Inferior parietal cortex (tissue), 1 donor: ENCODE measurements around the gene TREML1.
"Not testable (repeated sequence)": the region's sequence is repeated elsewhere in the genome, so short reads cannot be mapped to it uniquely, and the experiment has no call there.

Experiments used
- DNase-seq: peaks from one replicate; pipeline ENCODE4 v3.0.0-alpha.2; 2016; ENCODE audit errors: extremely low spot score

TREML1 gene

GRCh38 chr6:41147917-41148316 lies 6.2 kb downstream of the TREML1 start:
- no peak for DNase-seq

GRCh38 chr6:41136911-41137310 lies 17.2 kb downstream of the TREML1 start:
- no peak for DNase-seq

- no peak for DNase-seq
These were observed 18.9 kb downstream of the TREML1 start for GRCh38 chr6:41135062-41135832.

- DNase-seq: no peak
These were observed 21.9 kb downstream of the TREML1 start for GRCh38 chr6:41132254-41132653.

- DNase-seq: no peak
These were observed 28.9 kb downstream of the TREML1 start for GRCh38 chr6:41125282-41125681.

- no peak for DNase-seq
These were observed 31.2 kb downstream of the TREML1 start for GRCh38 chr6:41122918-41123317.

GRCh38 chr6:41122373-41122772 lies 31.8 kb downstream of the TREML1 start:
- DNase-seq: no peak

GRCh38 chr6:41120058-41120457 lies 34.1 kb downstream of the TREML1 start:
- no peak for DNase-seq

GRCh38 chr6:41119508-41119907 lies 34.6 kb downstream of the TREML1 start:
- DNase-seq: no peak

GRCh38 chr6:41115027-41115426 lies 39.1 kb downstream of the TREML1 start:
- not testable (repeated sequence) for DNase-seq

GRCh38 chr6:41111017-41111416 lies 43.1 kb downstream of the TREML1 start:
- DNase-seq: no peak

- no peak for DNase-seq
These were observed 50.3 kb downstream of the TREML1 start for GRCh38 chr6:41103847-41104246.

- no peak for DNase-seq
These were observed 53.3 kb downstream of the TREML1 start for GRCh38 chr6:41100871-41101287.
